H54 (cell line): ENCODE data around the gene INHBB.

Experiments used
- DNase-seq: peaks from one replicate; pipeline ENCODE4 v3.0.0; 2011; ENCODE audit warnings: low spot score, mixed read lengths; ENCODE audit not compliant: insufficient read length
- FAIRE-seq: peaks from 3 replicates; lab custom pipeline; 2011; peaks lifted over from hg19 to GRCh38; lab: Jason Lieb, UNC
- POLR2A ChIP-seq: IDR thresholded peaks from 2 replicates; pipeline ENCODE4 v1.6.1; 2011; ENCODE audit warnings: low read depth, mild to moderate bottlenecking, low read length

The INHBB gene

DNA sequence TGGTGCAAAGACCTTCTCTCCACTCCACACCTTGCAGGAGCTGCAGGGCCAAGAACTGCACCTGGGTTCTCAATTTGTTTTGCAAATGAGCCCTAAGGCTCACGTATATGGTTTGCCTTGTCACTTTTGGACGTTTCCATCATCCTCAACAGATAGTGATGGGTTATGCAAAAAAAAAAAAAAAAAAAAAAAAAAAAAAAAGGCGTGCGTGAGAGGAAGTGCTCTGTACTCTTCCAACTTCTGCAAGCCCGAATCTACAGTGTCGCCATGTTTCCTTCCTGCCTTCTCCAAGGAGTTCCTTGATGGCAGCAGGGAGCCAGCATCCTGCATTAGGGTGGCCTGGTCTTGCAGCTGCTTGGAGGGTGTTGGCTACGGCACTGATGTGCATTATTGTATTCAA lies 4.0 kb upstream of the INHBB start:
- no peak for DNase-seq
- no peak for FAIRE-seq
- no peak for TF ChIP-seq POLR2A

DNA sequence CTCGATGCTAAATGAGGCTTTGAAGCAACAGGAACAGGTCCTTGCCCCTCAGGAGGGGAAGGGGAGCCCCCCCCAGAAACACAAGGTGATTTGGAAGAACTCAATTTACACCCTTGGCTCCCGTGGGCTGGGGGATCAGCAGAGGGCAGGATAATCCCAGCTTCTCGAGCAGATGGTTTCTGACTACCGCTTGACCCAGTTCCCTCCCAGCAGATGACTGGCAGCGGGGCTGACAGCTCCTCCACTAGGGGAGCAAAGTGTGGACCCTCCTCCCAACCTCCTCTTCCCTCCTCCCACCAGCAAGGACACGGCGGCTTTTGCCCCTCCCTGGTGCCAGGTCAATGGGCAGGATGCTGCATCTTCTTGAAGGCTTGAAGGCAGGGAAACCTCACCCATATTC lies 3.5 kb upstream of the INHBB start:
- TF ChIP-seq POLR2A: no peak
- FAIRE-seq (no peak), DNase-seq (no peak)

DNA sequence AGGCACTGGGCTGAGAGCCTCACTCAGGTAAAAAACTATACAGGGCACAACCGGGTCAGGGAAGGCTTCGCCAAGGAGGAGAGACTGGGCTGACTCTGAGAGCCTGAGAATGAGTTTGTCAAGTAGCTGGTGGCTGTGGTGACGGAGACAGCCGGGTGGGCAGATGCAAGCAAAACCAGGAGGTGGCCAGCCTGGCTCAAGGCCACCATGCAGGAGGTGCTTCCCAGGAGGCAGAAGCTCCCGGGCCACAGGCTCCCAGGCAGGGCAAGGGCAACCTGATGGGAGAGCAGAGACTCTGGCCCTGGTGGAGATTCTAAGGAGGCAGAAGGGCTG lies 2.9 kb upstream of the INHBB start:
- TF ChIP-seq POLR2A: no peak

DNA sequence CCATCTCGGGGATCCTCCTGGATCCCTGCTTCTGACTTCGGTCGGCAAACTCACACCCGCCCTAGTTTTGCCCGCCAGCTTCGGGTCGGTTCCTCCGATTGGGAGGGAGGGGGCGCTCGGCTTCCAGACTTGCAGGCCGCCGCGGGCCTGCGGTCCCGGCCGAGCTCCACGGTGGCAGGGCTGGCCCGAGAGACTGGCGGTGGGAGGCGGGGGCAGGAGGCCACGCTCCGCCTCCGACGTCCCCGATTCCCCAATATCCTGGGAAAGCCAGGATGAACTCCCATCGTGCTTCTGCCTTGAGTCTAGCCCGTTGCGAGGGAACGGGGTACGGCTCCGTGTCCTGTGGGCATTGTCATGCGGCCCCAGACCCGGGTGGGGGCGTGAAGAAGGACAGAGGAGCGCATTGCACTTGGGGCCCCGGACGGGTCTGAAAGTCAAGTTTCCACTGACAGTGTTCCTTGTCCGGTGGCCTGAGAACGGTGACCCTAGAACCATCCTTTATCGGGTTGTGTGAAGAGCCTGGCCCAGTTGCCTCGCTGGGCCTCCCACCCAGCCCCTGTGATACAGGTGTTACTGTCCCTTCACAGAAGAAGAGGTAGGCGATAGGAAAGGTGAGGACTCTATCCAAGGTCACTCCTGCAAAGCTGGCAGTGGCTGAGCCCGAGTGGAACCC lies 2.4 kb upstream of the INHBB start:
- DNase-seq: peak; percentile 79
- no peak for FAIRE-seq
- no peak for TF ChIP-seq POLR2A

More for the DNA sequence above, 2.9 kb upstream of the INHBB start:
- no peak for DNase-seq
- FAIRE-seq: no peak

DNA sequence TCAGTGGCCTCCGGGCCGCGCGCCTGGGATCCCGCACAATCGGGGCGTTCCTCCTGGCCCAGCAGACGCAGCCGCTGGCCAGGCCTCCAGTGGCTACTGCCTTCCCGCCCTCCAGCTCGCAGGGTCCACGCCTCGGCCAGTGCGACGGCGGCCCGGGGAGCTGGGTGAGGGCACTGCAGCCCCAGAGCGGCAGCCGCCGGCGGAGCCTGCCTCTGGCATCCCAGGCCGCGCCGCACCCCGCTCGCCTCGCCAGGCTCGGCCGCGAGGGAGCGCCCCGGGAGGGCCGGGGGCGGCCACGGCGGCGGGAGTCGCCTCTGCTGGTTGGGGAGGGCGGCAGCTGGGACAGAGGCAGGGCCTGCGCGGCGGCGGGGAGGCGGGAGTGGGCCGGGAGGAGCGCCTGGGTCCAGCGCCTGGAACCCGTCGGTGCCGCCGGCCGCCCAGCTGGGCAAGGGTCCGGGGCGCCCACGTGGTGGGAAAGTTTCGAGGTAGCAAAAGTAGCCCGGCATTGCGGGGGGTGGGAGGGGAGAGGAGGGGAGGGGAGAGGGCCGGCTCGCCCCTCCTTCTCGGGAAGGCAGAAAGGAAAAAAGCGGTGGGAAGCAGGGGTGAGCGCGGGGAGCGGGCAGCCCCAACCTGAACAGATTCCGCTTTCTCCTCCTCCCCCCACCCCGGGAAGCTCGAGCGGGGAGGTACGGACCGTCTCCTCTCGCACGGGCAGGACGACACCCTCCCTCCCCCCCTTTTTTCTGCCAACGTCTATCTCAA lies 1.5 kb upstream of the INHBB start:
- DNase-seq: no peak
- FAIRE-seq: no peak

DNA sequence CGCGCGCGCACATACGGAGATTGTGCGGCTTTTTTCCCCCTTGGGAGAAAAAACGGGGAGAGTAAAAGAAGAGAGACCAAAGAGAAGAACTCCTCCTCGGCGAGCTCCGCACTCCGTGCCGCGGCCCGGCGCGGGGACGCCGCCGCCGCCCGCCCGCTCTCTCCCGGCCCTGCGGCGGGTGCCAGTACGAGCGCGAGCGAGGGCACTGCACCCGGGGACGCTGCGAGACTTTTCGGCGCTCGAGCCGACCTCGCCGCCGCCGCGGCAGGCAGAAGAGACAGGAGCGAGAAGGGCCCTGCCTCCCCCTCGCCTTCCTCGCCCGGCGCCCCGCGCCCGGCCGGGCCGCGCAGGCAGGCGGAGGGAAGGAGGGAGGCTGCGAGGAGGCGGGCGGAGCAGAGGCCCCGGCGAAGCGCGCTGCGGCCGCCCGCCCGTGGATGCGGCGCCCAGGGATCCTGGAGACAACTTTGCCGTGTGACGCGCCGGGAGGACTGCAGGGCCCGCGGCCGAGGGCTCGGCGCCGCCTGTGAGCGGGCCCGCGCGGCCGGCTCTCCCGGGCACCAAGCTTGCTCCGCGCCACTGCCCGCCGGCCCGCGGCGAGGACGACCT lies 857 bp upstream of the INHBB start:
- no peak for DNase-seq
- TF ChIP-seq POLR2A: no peak

More for the DNA sequence above, 1.5 kb upstream of the INHBB start:
- no peak for TF ChIP-seq POLR2A

DNA sequence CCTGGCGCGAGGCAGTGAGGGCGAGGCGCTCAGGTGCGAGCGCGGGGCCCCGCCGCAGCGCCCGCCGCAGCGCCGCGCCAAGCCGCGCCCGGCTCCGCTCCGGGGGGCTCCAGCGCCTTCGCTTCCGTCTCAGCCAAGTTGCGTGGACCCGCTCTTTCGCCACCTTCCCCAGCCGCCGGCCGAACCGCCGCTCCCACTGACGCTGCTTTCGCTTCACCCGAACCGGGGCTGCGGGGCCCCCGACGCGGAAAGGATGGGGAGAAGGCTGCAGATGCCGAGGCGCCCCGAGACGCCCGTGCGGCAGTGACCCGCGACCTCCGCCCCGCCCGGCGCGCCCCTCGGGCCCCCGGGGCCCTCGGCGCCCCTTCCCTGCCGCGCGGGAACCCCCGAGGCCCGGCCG lies 328 bp upstream of the INHBB start:
- TF ChIP-seq POLR2A: no peak
- no peak for FAIRE-seq
- no peak for DNase-seq

More for the DNA sequence above, 857 bp upstream of the INHBB start:
- no peak for FAIRE-seq

DNA sequence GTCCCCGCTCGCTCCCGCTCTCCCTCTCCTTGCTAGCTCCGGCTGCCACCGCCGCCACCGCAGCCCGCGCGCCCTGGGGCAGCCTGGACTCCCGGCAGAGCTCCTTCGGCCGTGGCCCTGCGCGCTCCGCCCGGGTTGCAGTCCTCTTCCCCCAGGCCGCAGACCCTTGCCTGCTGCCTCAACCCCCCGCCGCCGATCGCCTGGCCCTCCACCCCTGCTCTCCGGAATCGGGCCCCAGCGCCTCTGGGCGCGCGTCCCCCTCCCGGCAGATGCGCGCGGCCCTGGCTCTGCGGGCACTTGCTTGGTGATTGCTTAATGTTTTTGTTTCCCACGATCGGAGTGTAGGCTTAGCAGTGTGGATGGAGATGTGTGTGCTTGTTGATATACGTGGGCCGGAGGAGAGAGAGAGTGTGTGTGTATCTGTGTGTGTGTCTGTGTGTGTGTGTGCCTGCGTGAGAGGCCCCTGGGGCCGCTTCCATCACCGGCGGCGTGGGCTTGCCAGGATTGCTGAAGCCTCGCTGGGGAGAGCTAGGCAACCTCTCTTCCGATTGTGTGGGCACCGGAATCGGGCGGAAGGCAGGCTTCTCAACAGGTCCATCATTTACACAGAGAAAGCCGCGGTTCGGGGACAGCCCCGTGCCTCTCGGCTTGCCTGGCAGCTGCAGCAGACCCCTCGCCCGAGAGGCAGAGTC lies 877 bp downstream of the INHBB start:
- FAIRE-seq (no peak), DNase-seq (no peak)
- no peak for TF ChIP-seq POLR2A

DNA sequence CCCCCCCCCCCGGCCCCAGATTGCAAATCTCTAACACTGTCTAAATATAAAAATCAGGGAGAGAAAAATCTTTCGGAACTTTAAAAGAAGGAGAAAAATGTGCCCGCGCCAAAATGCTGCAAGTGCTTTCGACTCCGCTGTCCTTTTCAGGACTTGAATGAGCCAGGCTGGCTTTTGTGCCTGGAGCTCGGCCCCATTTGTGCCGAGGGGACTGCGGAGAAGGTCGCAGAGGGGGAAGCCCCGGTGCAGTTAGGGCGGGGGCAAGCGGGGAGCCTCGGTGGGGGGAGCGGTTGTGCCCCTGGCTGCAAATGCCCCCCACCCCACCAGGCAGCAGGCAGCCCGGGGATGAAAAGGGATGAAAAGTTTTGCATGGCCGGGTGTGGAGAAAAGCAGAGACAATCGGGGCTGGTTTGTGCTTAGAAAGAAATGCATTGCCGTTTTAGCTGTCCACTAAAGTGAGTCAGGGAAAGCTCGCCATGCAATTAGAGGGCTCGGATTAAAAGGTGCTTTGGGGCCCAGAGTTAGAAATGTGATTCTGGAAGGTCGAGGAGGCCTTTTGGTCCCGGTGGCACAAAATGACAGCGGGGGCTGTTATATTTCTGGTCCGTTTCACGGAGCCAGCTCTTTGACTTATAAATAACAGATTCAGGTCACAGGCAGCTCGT lies 1.6 kb downstream of the INHBB start:
- TF ChIP-seq POLR2A: no peak
- no peak for DNase-seq
- FAIRE-seq: no peak

DNA sequence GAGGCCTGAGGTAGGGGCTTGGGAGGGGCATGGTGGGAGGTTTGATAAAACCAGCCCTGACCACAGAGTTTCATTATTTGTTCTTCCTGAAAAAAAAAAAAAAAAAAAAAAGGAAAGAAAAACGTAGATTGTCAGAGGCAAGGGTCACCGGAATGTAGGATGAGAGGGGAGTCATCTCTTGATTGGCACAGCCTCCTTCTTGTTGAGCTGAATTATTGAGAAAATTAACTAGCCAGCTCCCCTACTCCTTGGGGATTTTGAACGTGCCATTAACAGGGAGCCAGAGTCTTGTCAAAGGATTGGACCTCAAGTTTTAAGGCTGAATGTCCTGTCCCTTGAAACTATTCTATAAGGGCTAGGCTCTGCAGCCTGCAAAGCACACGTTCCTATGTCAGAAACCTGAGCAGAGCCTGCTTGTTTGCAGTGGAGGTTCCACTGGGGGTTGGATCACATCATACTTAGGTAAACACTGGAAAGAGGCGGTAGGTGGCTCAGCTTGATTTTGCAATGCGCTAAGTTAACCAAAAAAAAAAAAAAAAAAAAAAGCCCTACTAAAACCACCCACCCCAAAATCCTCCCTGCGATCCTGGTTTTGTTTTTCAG lies 2.3 kb downstream of the INHBB start:
- FAIRE-seq (no peak), DNase-seq (no peak)
- TF ChIP-seq POLR2A: no peak

DNA sequence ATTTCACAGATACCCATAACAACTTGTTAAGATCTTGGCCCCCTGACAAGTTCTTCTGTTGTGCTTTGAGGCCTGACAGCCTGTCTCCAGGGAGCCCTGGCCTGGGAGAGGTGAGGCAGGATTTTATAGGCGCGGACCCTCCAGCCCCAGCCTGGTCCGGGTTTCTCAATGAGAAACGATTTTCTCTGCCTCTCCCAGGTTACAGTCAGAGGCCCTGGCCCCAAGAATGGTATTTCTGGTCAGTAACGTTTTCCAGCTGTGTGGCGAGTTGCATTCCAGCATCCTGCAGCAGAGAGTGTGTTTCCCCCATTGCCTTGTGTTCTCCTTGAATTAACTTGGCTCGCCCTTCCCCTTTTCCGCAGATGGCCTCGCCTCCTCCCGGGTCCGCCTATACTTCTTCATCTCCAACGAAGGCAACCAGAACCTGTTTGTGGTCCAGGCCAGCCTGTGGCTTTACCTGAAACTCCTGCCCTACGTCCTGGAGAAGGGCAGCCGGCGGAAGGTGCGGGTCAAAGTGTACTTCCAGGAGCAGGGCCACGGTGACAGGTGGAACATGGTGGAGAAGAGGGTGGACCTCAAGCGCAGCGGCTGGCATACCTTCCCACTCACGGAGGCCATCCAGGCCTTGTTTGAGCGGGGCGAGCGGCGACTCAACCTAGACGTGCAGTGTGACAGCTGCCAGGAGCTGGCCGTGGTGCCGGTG lies 3.0 kb downstream of the INHBB start:
- no peak for FAIRE-seq
- TF ChIP-seq POLR2A: no peak
- DNase-seq: no peak

DNA sequence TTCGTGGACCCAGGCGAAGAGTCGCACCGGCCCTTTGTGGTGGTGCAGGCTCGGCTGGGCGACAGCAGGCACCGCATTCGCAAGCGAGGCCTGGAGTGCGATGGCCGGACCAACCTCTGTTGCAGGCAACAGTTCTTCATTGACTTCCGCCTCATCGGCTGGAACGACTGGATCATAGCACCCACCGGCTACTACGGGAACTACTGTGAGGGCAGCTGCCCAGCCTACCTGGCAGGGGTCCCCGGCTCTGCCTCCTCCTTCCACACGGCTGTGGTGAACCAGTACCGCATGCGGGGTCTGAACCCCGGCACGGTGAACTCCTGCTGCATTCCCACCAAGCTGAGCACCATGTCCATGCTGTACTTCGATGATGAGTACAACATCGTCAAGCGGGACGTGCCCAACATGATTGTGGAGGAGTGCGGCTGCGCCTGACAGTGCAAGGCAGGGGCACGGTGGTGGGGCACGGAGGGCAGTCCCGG lies 3.5 kb downstream of the INHBB start:
- no peak for TF ChIP-seq POLR2A
- DNase-seq: no peak
- no peak for FAIRE-seq

DNA sequence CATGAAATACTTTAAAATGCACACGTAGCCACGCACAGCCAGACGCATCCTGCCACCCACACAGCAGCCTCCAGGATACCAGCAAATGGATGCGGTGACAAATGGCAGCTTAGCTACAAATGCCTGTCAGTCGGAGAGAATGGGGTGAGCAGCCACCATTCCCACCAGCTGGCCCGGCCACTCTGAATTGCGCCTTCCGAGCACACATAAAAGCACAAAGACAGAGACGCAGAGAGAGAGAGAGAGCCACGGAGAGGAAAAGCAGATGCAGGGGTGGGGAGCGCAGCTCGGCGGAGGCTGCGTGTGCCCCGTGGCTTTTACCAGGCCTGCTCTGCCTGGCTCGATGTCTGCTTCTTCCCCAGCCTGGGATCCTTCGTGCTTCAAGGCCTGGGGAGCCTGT lies 4.1 kb downstream of the INHBB start:
- no peak for FAIRE-seq
- no peak for DNase-seq
- TF ChIP-seq POLR2A: no peak
